SK-N-DZ (cell line): ENCODE results near the gene EMC8.
A peak's percentile ranks its signal among the peaks of the same experiment; 100 is the strongest.
"Not testable (repeated sequence)": the region's sequence is repeated elsewhere in the genome, so short reads cannot be mapped to it uniquely, and the experiment has no call there.

ENCODE experiments used
- DNase-seq: peaks from one replicate; pipeline ENCODE4 v3.0.0-alpha.2; 2015; ENCODE audit warnings: low spot score

Gene EMC8

DNA sequence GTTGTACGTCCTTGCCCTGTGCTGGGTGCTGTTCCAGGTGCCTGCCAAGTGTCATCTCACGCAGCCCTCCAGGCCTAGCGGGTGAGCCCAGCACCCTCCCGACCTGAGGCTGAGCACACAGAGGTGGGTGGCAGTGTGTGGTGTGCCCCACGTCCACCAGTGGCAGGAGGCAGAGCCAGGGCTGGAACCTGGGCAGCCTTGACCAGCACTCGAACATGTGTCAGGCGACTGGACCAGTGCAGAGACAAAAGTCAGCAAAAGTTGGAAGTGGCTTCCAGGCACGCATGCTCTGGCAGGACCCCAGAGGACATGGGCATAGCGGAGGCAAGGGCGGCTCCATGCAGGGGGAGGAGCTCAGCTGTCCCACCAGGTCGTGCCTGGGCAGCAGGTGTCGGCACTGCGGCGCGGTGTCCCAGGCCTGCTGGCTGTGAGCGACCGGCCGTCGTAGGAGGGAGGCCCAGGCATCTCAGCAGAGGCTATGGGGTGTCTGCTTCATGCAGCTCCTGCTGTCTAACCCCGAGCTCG lies 35.9 kb upstream of the EMC8 start:
- DNase-seq = no peak

DNA sequence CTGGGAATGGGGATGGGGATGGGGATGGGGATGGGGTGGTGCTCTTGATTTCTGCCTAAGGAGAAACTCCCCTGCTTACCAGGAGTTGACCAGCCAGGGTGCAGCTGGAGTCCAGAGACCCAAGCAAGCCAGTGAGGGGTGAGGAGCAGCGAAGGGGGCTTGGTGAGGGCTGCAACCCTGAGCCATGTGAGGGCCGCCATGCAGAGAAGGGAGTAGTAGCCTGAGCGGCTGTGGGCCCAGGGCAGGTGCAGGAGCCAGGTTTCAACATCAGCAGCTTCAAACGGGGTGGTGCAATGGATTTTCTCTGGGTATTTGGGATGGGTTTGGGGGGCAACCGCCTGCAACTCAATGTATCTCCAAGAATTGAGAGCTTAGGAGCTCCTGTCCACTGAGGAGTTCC lies 35.4 kb upstream of the EMC8 start:
- DNase-seq = no peak

DNA sequence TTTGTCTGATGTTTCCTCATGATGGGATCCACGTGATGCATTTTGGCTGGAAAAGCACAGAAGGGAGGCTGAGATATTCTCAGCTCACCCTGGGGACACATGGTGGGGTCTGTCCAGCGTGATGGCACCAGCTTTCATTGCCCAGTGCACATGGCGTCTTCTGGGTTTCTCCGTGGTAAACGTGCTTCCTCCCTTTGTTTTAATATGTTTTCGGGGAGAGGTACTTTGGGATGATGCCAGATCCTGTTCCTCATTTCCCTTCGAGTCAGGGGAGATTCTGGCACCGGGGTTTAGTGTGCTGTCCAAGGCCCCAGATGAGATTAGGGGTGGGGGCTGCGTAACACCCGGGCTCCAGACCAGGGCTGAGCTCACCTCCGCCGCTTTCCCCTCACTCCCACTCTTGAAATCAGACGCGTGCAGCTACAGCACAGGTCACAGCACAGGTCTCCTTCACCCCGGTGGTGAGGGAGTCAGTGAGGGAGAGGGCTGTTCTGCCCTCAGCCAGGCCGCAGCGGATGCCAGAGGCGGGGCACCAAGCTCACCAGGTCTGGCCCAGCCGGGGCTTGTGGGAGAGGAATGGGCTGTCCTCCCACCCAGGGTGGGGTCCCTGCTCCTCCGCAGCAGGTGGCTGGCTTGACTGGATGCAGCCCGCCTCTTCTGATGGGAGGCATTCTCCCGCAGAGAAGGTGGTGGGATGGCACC lies 34.0 kb upstream of the EMC8 start:
- no peak for DNase-seq

DNA sequence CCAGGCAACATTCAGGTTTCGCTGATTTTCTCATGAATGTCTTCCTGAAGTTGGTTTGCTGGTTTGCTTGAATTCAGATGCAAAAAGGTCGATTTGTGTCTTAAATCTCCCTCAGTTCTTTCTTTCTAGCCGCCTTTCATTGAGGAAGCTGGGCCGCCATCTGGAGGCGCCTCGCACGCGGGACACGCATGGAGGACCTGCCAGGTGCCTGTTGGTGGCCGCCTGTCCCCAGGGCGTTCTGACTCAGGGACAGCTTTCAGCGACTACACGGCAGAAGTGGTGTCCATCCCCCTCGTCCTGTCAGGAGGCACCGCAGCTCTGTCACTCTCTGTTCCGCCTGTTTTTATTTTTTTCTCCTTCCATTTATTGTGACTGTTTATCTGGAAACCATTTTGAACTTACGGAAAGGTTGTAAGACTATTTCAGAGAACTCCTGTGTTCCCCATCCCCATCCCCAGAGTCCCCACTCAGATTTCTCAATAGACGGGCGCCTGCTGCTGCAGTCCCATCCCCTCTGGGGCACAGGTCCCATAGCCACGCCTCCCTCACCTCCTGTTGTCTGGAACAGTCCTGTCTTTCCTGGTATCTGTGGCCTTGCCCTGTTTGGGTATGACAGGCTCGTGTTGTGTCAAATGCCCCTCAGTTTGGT lies 33.4 kb upstream of the EMC8 start:
- no peak for DNase-seq

DNA sequence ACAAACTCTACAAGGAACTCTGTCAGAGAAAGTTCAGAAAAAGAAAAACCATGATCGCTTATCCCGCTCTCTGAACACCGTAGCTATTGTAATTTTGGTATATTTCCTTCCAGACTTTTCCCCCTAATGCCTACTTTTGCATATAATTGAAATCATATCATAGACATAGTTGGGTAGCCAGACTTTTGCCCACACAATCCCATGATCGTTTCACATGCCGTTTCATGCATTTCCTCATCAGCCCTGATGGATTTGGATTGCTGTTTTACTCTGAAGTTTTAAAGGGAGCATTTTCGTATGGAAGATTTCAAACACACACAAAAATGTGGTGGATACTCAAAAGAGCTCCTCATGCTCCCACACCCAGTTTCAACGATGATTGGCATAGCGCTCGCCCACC lies 31.5 kb upstream of the EMC8 start:
- DNase-seq = no peak

DNA sequence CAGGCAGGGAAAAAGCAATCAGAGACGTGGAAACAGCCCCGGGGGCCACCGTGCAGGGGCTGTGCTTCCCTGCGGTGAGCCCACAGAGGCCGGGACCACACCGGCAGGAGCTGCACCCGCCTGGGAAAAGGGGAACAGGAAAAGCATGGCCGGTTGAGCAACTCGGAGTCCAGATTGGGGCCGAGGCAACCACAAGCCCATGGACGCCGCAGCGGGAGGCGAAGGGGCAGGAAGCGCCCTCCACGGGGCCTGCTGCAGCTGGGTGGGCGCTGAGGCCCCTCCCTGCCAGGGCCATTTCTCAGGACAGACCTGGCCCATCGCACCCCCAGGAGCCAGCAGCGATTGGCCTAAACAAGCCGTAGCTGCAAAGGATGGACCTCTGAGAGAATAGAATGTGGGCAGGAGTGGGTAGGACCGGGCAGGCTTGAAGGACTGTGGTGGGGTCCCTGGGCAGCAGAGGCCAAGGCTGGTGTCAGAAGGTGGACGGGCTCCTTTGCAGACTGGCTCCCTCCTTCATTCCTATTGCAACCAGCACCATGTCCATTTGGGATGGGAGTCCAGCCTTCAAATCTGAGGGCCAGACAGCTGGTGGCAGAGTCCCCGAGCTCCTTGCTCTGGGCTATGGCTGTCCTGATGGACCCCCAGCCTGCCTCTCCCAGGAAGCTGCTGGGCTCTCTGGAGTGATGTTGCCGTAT lies 30.6 kb upstream of the EMC8 start:
- DNase-seq = no peak

DNA sequence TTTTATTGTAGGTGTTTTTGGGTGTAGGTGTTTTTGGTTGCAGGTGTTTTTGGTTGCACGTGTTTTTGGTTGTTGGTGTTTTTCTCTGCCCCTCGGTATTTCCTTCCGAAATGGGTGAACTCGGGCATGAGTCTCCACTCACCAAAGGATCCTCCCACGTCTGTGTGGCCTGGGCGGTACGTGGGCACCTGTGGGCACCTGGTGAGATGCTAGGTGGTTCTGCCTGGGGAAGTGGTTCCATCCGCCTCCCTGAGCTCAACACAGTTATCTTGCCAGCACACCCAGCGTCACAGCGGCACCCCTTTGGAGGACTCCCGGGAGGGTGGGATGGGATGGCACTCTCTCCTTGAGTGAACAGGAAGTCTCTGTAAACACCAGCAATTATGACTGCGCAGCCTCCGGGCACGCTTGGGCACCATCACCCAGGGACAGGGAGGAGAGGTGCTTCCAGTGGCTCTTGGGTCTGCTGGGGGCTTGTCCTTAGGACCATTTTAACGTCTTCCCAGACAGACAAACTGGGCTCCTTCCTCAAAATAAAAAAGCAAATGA lies 29.9 kb upstream of the EMC8 start:
- DNase-seq = no peak

DNA sequence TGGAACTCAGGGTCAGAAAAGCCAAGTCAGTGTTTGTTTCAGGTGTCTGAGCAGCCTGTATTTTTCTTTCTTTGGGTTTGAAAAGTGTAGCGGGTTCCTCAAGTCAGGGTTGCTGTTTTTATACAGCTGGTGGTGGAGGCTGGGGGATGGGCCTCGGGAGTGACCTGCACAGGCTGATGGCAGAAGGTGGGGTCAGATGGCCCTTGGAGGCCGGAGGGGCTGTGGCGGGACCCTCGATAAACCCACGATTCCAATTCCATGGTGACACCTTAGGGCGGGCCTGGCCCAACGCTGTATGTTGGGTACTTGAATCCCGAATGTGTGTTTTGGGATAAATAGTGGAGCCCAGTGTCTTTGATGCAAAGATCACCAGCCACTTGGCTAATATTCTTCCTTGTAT lies 28.8 kb upstream of the EMC8 start:
- no peak for DNase-seq

DNA sequence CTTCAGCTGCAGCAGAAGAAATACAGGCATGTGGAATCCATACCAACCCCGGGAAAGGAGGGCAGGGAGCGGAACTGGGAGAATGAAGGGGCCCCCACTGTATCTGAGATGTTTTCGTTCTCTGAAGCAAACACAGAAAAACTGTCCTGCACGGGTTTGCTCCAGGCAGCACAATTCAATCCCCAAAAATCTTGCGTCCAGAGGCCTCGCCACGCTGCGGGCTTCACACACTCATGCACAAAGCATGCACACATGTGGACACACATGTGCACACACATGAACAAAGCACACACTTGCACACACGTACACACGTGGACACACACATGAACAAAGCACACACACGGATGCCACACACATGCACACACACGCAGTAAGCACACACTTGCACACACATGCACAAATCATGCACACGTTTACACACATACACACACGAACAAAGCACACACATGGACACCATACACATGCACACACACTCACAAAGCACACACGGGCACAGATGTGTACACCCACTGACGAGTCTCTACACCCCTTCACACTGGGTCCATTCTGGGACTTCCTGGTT lies 27.4 kb upstream of the EMC8 start:
- no peak for DNase-seq

DNA sequence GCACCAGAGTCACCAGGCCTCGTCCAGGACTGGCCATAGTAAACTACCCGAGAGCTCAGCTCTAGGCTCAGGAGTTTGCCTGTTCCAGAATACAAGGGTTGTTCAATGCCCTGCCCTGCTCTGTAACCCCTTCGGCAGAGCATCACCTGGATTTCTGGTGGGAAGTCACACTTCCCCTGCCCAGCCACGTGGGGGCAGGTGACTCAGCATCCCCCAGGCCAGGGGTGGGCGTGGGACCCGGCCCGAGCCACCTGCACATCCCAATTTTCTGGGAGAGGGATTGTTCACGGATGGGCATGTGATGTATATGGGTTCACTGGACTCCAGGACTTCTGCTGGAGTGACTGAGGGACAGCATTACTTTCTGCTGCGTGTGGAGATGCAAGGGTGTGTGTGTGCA lies 26.0 kb upstream of the EMC8 start:
- no peak for DNase-seq

DNA sequence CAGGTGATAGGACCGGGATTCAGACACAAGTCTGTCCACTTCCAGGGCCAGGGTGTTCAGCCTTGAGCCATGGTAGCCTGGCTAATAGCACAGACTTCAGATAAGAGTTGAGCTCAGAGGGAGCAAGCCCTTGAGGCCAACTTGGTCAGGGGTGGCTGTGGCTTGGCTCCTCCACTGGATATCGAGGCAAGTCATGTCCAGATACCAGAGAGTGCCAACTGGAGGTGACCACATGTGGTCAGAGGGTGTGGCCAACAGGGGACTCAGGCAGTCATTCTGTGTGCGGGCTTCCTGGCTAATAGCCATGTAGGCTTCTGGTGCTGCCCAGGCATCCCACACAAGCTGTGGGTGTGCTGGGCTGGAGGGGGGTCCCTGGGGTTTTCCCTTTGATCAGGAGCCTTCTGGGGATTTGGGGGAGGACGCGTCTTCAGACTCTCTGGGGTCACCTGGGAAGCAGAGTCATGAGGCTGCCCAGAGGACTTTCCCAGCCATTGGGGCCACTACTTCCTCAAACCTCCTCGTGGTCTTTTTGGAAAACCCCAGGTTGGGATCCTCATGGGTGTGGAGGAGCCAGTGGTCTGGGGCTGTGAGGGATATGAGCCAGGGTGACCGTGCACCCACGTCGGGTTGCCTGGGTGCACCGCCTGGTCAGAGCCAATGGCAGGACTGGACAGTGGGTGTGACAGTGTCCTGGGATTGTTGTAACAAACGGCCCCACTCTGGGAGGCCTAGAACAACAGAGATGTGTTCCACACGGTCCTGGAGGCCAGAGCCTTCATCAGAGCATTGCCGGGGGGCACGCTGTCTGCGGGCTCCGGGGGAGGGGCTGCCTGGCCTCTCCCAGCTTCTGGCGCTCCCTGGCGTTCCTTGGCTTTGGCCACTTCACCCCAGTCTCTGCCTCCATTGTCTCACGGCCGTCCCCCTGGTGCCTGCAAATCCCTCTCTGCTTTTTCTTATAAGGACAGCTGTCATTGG lies 25.1 kb upstream of the EMC8 start:
- DNase-seq = no peak

DNA sequence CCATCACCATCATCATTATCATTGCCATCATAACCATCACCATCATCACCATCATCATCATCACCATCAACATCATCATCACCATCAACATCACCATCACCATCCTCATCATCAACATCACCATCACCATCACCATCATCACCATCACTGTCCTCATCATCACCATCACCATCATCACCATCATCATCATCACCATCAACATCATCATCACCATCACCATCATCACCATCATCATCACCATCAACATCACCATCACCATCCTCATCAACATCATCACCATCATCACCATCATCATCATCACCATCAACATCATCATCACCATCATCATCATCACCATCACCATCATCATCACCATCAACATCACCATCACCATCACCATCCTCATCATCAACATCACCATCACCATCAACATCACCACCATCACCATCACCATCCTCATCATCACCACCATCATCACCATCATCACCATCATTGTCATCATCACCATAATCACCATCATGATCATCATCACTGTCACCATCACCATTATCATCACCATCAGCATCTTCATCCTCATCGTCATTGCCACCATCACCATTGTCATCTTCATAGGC lies 24.1 kb upstream of the EMC8 start:
- DNase-seq = no peak

DNA sequence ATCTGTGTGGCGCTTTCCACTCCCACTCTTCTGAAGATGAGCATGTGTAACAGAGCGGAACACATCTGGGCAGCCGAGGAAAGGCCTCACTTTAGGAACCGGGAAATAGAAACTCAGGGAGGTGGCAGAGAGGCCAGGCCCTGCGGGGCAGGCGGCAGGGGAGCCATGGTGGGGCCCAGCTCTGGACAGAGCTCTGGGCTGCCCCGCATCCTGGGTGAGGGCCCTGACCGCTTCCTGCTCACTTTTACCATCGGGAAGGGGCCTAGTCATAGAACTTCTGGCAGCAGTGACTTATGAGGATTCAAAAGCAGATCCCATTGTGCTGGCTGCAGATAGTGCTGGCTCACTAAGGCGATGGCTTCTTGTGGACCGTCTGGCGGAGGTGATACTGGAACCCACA lies 22.8 kb upstream of the EMC8 start:
- DNase-seq = peak; percentile 70

DNA sequence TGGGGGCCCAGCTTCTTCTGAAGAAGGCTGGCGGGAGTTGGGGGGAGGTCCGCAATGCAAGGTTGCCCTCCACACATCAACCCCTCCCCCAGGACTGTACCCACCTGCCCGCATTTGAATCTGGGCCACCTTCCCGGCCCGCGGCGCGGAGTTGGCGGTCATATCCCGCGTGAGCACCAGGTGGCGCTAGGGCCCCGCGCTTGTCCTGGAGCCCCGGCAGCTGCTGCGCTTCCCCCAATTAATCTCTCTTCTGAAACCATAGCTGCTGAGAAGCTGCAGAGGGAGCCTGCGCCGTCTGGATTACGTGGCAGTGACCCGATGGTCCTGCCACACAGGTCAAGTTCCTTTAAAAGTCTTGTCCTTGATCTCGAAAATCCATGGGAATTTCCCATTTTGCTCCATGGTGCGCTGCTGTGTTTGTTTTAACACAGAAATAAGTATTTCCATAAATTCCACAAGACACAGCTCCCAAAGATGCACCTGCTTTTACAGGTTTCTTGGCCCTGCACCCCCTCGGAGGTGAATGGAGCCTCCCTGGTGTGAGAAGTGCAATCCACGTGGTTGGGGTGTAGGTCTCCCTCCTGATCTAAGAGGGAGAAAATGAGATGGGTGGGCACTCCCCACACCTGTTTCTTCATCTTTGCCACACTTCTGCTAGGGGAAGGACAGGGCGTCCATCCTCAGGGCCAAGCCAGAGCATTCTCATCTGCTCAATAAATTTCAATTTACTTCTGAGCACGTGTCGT lies 22.2 kb upstream of the EMC8 start:
- DNase-seq = peak; percentile 85

DNA sequence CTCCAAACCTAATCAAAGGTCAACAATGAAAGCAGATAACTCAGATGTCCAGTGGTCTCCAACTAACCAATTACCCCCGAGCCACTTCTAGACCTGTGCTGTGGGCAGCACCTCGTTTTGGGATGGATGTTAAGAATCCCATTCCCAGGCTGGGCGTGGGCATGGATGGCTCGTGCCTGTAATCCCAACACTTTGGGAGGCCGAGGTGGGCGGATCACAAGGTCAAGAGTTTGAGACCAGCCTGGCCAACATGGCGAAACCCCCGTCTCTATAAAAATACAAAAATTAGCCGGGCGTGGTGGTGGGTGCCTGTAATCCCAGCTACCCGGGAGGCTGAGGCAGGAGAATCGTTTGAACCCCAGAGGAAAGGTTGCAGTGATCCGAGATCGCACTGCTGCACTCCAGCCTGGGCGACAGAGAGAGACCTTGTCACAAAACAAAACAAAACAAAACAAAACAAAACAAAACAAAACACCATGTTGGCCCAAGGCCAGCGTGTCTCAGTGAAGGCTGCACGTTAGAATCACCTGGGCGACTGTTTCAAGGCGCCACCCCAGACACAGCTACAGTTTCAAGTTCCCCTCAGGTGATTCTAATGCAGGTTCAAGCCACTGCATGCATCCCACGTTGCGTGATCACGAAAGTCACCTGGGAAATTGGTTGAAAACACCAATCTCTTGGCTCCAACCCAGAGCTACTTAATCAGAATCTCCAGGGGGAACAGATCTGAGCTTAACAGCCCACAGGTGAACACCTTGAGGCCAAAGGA lies 21.4 kb upstream of the EMC8 start:
- no peak for DNase-seq

DNA sequence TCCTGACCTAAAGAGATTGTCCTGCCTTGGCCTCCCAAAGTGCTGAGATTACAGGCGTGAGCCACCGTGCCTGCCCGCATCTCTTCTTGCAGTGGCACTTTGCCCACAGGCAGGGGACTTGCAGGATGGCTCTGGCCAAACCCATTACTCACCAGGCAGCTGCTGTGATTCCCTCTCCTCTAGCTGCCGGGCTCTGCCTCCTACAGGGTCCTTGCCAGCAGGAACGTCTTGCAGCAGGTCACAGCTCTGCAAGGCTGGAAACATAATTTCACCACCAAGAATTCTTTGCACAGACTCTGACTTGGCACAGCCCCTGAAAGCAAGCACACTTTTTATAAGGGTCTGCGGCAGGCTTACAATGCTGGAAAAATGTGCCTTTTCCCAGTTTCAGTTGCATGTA lies 20.4 kb upstream of the EMC8 start:
- no peak for DNase-seq

DNA sequence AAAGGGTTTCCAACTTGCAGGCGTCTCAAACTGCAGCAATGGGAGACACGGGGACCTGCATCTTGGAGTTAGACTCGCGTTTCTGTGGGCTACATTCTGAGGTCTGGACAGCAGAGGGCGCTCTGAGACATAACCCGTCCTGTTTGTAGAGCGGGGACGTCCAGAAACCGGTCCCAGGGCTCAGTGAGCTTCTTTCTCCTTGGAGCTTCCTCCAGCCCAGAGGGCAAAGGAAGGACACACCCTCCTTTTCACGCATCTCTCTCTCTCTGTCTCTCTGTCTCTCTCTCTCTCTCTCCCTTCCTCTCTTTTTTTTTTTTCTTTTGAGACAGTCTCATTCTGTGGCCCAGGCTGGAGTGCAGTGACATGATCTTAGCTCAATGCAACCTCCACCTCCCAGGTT lies 19.9 kb upstream of the EMC8 start:
- DNase-seq = peak; percentile 82

DNA sequence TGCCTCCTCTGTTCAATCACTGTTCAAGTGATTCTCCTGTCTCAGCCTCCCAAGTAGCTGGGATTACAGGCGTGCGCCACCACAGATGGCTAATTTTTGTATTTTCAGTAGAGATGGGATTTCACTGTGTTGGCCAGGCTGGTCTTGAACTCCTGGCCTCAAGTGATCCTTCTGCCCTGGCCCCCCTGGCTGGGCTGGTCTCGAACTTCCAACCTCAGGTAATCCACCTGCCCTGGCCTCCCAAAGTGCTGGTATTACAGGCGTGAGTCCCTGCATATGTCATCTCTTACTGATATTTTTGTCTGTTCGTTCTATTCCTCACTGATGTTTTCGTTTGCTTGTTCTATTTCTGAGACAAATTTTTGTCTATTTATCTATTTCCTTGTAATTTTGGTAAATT lies 17.9 kb upstream of the EMC8 start:
- DNase-seq = not testable (repeated sequence)

DNA sequence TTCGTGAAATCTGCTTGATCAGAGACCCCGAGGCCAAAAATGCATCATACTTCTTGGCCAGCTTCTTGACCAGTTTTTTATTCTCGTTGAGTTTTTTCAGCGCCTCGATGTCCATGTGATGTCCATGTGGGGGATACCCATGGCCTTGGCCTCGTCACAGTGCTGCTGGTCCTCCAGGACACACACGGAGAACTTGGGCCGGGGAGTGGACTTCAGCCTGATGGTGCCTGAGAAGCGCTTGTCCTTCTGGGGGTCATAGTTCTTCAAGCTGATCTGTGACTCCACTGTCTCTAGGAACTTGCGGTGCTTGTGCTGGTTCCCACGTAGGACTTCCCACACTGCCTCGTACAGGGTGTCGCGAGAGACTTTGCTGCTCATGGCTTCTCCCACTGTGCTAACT lies 16.8 kb upstream of the EMC8 start:
- DNase-seq = no peak
